K562 (cell line): Measurements from ENCODE around the gene MET. TPM values are rescaled to one million over a fixed set of nuclear protein-coding genes. Genes with fewer than 3 reads are reported as not detected.

Experiments
- ATAC-seq: fragments of 200-7000 bp; cut with Tn5 transposase; 3 replicates; pipeline ENCODE4 v1.9.1; 2020; ENCODE audit warnings: moderate library complexity
- BruUV-seq: library from RNA; stranded (reverse); fragments of 400-500 nt; replicated peaks from 2 replicates; lab custom pipeline; 2021; lab: Mats Ljungman, UMichigan
- CTCF ChIA-PET: fragments of 300-600 bp; formaldehyde crosslinking; extraction: SDS; loops from one replicate; lab custom pipeline; 2021; ENCODE audit warnings: low intra/inter-chr PET ratio; lab: Yijun Ruan, JAX
- POLR2A ChIA-PET: fragments of 300-600, 350-650 bp; sonication (Branson Sonifier 250); formaldehyde crosslinking; extraction: SDS; loops from one replicate; lab custom pipeline; 2021; ENCODE audit warnings: antibody characterized with exemption, inconsistent platforms; lab: Yijun Ruan, JAX
- DNase-seq, 4 experiments: peaks; one replicate each; pipeline versions ENCODE4 v3.0.0 to v3.0.0-alpha.2; 2011 to 2018; ENCODE audit warnings: low spot score in 3 of 4, mixed read lengths in 3 of 4; ENCODE audit errors: extremely low read depth in 1 of 4
- FAIRE-seq: peaks from 2 replicates; lab custom pipeline; 2011; peaks lifted over from hg19 to GRCh38; lab: Jason Lieb, UNC
- H2AFZ ChIP-seq: 2 replicates; pipeline ENCODE4 v1.6.0; 2011; ENCODE audit warnings: low read depth, low read length, control low read depth, inconsistent platforms
- H3K27ac ChIP-seq: fragments of 200-600 bp; 3 replicates; pipeline ENCODE4 v1.8.0; 2011; ENCODE audit warnings: low read depth, mild to moderate bottlenecking, control low read depth, inconsistent platforms, low read length, moderate library complexity, mixed read lengths; ENCODE audit errors: extremely low read depth
- H3K27me3 ChIP-seq, 2 experiments: fragments of 300-600 bp in 1 of 2; 2 replicates in 1 of 2; 3 replicates in 1 of 2; pipeline versions ENCODE4 v1.6.0 to v1.8.0; 2011; ENCODE audit warnings: inconsistent platforms in 2 of 2, low read length in 2 of 2, mild to moderate bottlenecking in 1 of 2, mixed read lengths in 1 of 2, moderate library complexity in 1 of 2; ENCODE audit not compliant: control insufficient read depth in 2 of 2, insufficient read depth in 2 of 2
- H3K36me3 ChIP-seq: fragments of 300-600 bp; 3 replicates; pipeline ENCODE4 v1.8.0; 2011; ENCODE audit warnings: mild to moderate bottlenecking, low read length, inconsistent platforms; ENCODE audit not compliant: control insufficient read depth, insufficient read depth
- H3K4me1 ChIP-seq, 2 experiments: fragments of 200-600 bp in 1 of 2; replicated peaks in 1 of 2; 2 replicates in 1 of 2; 3 replicates in 1 of 2; pipeline versions ENCODE4 v1.5.1 to v1.8.0; 2011; ENCODE audit warnings: inconsistent platforms in 2 of 2, low read length in 2 of 2, mild to moderate bottlenecking in 1 of 2, mixed read lengths in 1 of 2, moderate library complexity in 1 of 2; ENCODE audit not compliant: control insufficient read depth in 2 of 2, insufficient read depth in 2 of 2
- H3K4me2 ChIP-seq: 2 replicates; pipeline ENCODE4 v1.6.1; 2011; ENCODE audit warnings: low read length, control low read depth, inconsistent platforms, mixed read lengths; ENCODE audit not compliant: insufficient read depth
- H3K4me3 ChIP-seq: fragments of 200-600 bp; sonication (generic), shearing (Covaris generic); 2 replicates; pipeline ENCODE4 v1.5.1; 2016; ENCODE audit warnings: control low read depth, inconsistent platforms
- H3K79me2 ChIP-seq: fragments of 200-600 bp; 3 replicates; pipeline ENCODE4 v1.8.0; 2011; ENCODE audit warnings: low read length, inconsistent platforms; ENCODE audit not compliant: control insufficient read depth, insufficient read depth
- H3K9ac ChIP-seq, 2 experiments: 2 replicates each; pipeline versions ENCODE4 v1.6.0 to v1.6.1; 2011; ENCODE audit warnings: low read depth in 2 of 2, low read length in 2 of 2, control low read depth in 1 of 2, inconsistent platforms in 1 of 2, mild to moderate bottlenecking in 1 of 2, mixed read lengths in 1 of 2; ENCODE audit not compliant: insufficient read depth in 1 of 2
- H3K9me1 ChIP-seq: one replicate; pipeline ENCODE4 v1.6.0; 2011; ENCODE audit warnings: inconsistent platforms, mild to moderate bottlenecking, low read length, moderate library complexity; ENCODE audit not compliant: control insufficient read depth, insufficient read depth
- H3K9me3 ChIP-seq: replicated peaks from 2 replicates; pipeline ENCODE4 v1.5.1; 2011; ENCODE audit warnings: low read depth, low read length, inconsistent platforms; ENCODE audit not compliant: control insufficient read depth, insufficient read depth
- H4K20me1 ChIP-seq: replicated peaks from 2 replicates; pipeline ENCODE4 v1.6.1; 2011; ENCODE audit warnings: low read length, inconsistent platforms, mixed read lengths; ENCODE audit not compliant: control insufficient read depth, insufficient read depth
- ARID1B ChIP-seq: fragments of 450-650 bp; IDR thresholded peaks from 2 replicates; pipeline ENCODE4 v1.6.1; 2016; ENCODE audit warnings: antibody characterized with exemption, mild to moderate bottlenecking, inconsistent platforms
- CEBPB ChIP-seq: fragments of 450-650 bp; IDR thresholded peaks from 2 replicates; pipeline ENCODE4 v1.6.1; 2016; ENCODE audit warnings: missing genetic modification characterization, missing compliant biosample characterization
- FOXP1 ChIP-seq: sonication (generic); formaldehyde crosslinking; IDR thresholded peaks from 2 replicates; pipeline ENCODE4 v1.8.0; 2022; ENCODE audit warnings: mild to moderate bottlenecking, missing genetic modification reagents
- MAFG ChIP-seq: fragments of 450-650 bp; conservative IDR thresholded peaks from 2 replicates; pipeline ENCODE4 v1.6.1; 2016; ENCODE audit warnings: missing genetic modification characterization, missing compliant biosample characterization
- MEIS2 ChIP-seq: fragments of 450-650 bp; IDR thresholded peaks from 2 replicates; pipeline ENCODE4 v1.6.1; 2014; ENCODE audit warnings: mild to moderate bottlenecking; ENCODE audit not compliant: partially characterized antibody
- MTA1 ChIP-seq: fragments of 450-650 bp; IDR thresholded peaks from 2 replicates; pipeline ENCODE4 v1.6.1; 2017; ENCODE audit warnings: borderline replicate concordance
- NFE2 ChIP-seq: IDR thresholded peaks from 2 replicates; pipeline ENCODE4 v1.6.1; 2014; ENCODE audit warnings: antibody characterized with exemption, low read depth
- SRSF9 ChIP-seq: fragments of 200-400 bp; formaldehyde crosslinking; IDR thresholded peaks from 2 replicates; pipeline ENCODE4 v1.6.1; 2017; ENCODE audit warnings: low read depth, low read length, borderline replicate concordance
- THRAP3 ChIP-seq: fragments of 450-650 bp; IDR thresholded peaks from 2 replicates; pipeline ENCODE4 v1.6.1; 2016; ENCODE audit warnings: mild to moderate bottlenecking, inconsistent platforms, borderline replicate concordance
- U2AF1 ChIP-seq: fragments of 200-400 bp; formaldehyde crosslinking; optimal IDR thresholded peaks from 2 replicates; pipeline ENCODE3; 2017; ENCODE audit warnings: mild to moderate bottlenecking, low read depth, low read length, moderate library complexity
- XRCC5 ChIP-seq: fragments of 200-400 bp; formaldehyde crosslinking; IDR thresholded peaks from 2 replicates; pipeline ENCODE4 v1.6.1; 2017; ENCODE audit warnings: low read depth, mild to moderate bottlenecking, low read length
- ZNF316 ChIP-seq: fragments of 450-650 bp; IDR thresholded peaks from 2 replicates; pipeline ENCODE4 v1.6.1; 2016
- ZNF583 ChIP-seq: fragments of 250-450 bp; sonication (Bioruptor Pico); IDR thresholded peaks from 2 replicates; pipeline ENCODE4 v1.4.0; 2020
- ZNF586 ChIP-seq: fragments of 450-650 bp; formaldehyde crosslinking; conservative IDR thresholded peaks from 2 replicates; pipeline ENCODE4 v1.4.0; 2020; ENCODE audit warnings: mild to moderate bottlenecking, moderate library complexity
- WGBS: fragments of 100-300 bp; shearing (Covaris generic); methylation state at CpG from one replicate; pipeline ENCODE4 v1.1.6; 2016; ENCODE audit warnings: low coverage, mixed read lengths; ENCODE audit not compliant: insufficient coverage; ENCODE audit errors: missing lambda C conversion rate; 5-methylcytosine and 5-hydroxymethylcytosine counted together
- in situ Hi-C: fragments of 300-500 bp; cut with MboI; formaldehyde crosslinking; loops from 4 replicates; pipeline ENCODE4 v1.15.0; 2018; ENCODE audit warnings: inconsistent platforms, mixed read lengths
- intact Hi-C: fragments of 100-400 bp; cut with micrococcal nuclease; formaldehyde crosslinking; loops from 2 replicates; pipeline ENCODE4 v1.14.2; 2022
- polyA plus RNA-seq, 8 experiments: library from polyadenylated mRNA; depleted of rRNA in 4 of 8; stranded (reverse) in 5 of 8; unstranded in 3 of 8; fragments of >200 nt; fragmentation: Nextera tagmentation in 2 of 8; fragmentation: Illumina TruSeq in 1 of 8; extraction: Ambion mirVana in 2 of 8; extraction: Trizol in 1 of 8; gene quantifications; 2 replicates each; pipeline versions ENCODE4 v1.2.1 to v1.2.3, GENCODE V29; 2011 to 2014; ENCODE audit warnings: inconsistent platforms in 1 of 8, missing spikeins in 1 of 8
- total RNA-seq, 7 experiments: library from RNA; depleted of rRNA in 6 of 7; stranded (reverse); fragments of >200 nt in 6 of 7; fragmentation: Illumina TruSeq in 2 of 7; extraction: Trizol in 2 of 7; gene quantifications; 2 replicates each; pipeline versions ENCODE4 v1.2.1 to v1.2.3, GENCODE V29; 2011 to 2021; ENCODE audit warnings: low replicate concordance in 1 of 7
- TF ChIP-seq, protein P1 (sequence below): sonication (generic); formaldehyde crosslinking; IDR thresholded peaks from 2 replicates; pipeline ENCODE4 v1.8.0; 2023; ENCODE audit warnings: mild to moderate bottlenecking, missing genetic modification reagents
- TF ChIP-seq, protein P2 (sequence below), 2 experiments: IDR thresholded peaks in 1 of 2; conservative IDR thresholded peaks in 1 of 2; 2 replicates each; pipeline ENCODE4 v1.6.1; 2016; ENCODE audit warnings: low read depth in 2 of 2, mild to moderate bottlenecking in 1 of 2, missing compliant biosample characterization in 1 of 2, missing genetic modification characterization in 1 of 2, moderate library complexity in 1 of 2
- TF ChIP-seq, protein P3 (sequence below): fragments of 250-450 bp; sonication (Bioruptor Pico); IDR thresholded peaks from 2 replicates; pipeline ENCODE4 v1.5.0; 2020; ENCODE audit warnings: mild to moderate bottlenecking

Gene MET
- total and polyA plus RNA-seq, 9 of the 15 experiments (the other 6 are each of a cell fraction or from before 2014, with no cell fraction given): 0.84 to 2.4 (median 1.1) TPM

DNA sequence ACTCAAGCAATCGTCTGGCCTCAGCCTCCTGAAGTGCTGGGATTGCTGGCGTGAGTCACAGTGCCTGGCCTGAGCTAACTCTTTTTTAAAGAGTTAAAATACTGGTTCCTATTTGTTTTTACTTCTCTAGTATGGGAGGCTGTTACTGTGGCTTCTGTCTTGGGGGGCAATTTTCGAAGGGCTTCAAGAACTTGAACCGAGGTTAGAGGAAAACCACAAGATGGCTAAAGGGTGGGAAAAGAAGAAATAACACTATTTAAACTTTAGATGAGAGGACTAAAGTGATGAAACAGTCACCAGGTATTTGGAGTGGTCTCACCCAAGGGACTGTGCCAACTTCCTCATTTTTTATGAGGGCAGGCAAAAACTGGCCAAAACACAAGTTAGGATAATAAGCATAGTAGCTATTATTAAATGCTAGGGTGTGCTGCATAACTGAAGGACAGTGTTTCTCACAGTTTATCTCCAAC lies 17.8 kb downstream of the MET start (continued):
- TF ChIP-seq, protein P1, sequence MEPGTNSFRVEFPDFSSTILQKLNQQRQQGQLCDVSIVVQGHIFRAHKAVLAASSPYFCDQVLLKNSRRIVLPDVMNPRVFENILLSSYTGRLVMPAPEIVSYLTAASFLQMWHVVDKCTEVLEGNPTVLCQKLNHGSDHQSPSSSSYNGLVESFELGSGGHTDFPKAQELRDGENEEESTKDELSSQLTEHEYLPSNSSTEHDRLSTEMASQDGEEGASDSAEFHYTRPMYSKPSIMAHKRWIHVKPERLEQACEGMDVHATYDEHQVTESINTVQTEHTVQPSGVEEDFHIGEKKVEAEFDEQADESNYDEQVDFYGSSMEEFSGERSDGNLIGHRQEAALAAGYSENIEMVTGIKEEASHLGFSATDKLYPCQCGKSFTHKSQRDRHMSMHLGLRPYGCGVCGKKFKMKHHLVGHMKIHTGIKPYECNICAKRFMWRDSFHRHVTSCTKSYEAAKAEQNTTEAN (CRISPR knock-in tag): no peak
- no peak for TF ChIP-seq XRCC5
- no peak for TF ChIP-seq ZNF586 (CRISPR knock-in tag)

DNA sequence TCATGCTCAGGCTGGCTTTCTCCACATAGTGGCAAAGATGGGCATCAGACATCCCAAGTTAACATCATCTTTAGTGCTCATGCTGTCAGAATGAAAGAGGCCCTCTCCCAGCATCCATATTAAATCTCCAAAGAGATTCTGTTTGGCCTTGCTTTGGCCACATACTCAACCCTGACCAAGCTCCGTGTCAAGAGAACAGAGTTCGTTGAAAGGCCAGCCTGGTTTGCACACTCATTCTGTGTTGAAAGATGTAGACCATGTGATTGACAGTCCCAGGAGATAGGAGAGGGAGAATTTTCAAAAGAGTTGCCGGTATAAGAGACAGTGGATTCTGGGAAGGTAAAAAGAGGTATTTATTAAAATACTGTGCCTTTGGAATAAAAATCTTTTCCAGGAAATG lies 19.7 kb downstream of the MET start:
- H2AFZ ChIP-seq: no peak overlapping the region
- no peak overlapping the region for H3K4me2 ChIP-seq
- no peak overlapping the region for H3K4me3 ChIP-seq
- H3K36me3 ChIP-seq: no peaks in the 10 kb centered on the region
- ChIA-PET POLR2A (no interaction called here), CTCF (no interaction called here)
- WGBS: 1% methylated on average over 3 of the region's 3 CpGs
- FAIRE-seq: no peak
- intact Hi-C loops: no loop called here
- H3K27ac ChIP-seq: no peak overlapping the region
- ATAC-seq: peak; percentile 64
- H3K9me3 ChIP-seq: no peaks in the 10 kb centered on the region
- no peaks in the 10 kb centered on the region for H4K20me1 ChIP-seq
- no peaks in the 10 kb centered on the region for H3K4me1 ChIP-seq
- no peak for DNase-seq
- no peaks in the 10 kb centered on the region for H3K79me2 ChIP-seq
- peaks cover 0 to 7% of the 10 kb centered on the region in 2 experiments; a peak in 3 of 5 replicates for H3K27me3 ChIP-seq
- no peak overlapping the region for H3K9ac ChIP-seq
- in situ Hi-C loops: no loop called here
- H3K9me1 ChIP-seq: no peaks in the 10 kb centered on the region
- no TSS peak for BruUV-seq
- TF ChIP-seq NFE2 (peak; percentile 49; the same call in 1 of the 2 replicates), FOXP1 (CRISPR knock-in tag) (no peak), MEIS2 (peak; percentile 85), MAFG (tag) (0 out of 2 replicates have a peak, but pooled peaks have one; percentile 39), ZNF583 (CRISPR knock-in tag) (no peak), ZNF316 (no peak), SRSF9 (no peak), THRAP3 (no peak), U2AF1 (no peak), CEBPB (tag) (peak; percentile 68), ARID1B (0 out of 2 replicates have a peak, but pooled peaks have one; percentile 11), MTA1 (no peak)
- TF ChIP-seq, protein P2, sequence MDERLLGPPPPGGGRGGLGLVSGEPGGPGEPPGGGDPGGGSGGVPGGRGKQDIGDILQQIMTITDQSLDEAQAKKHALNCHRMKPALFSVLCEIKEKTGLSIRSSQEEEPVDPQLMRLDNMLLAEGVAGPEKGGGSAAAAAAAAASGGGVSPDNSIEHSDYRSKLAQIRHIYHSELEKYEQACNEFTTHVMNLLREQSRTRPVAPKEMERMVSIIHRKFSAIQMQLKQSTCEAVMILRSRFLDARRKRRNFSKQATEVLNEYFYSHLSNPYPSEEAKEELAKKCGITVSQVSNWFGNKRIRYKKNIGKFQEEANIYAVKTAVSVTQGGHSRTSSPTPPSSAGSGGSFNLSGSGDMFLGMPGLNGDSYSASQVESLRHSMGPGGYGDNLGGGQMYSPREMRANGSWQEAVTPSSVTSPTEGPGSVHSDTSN (CRISPR knock-in tag; IDR thresholded peaks at IDR 0.05; ENCODE audit: low read depth): no peak
- TF ChIP-seq, protein P2 (tag; conservative IDR thresholded peaks at IDR 0.05; ENCODE audit: low read depth): peak; percentile 96
- TF ChIP-seq, protein P3, sequence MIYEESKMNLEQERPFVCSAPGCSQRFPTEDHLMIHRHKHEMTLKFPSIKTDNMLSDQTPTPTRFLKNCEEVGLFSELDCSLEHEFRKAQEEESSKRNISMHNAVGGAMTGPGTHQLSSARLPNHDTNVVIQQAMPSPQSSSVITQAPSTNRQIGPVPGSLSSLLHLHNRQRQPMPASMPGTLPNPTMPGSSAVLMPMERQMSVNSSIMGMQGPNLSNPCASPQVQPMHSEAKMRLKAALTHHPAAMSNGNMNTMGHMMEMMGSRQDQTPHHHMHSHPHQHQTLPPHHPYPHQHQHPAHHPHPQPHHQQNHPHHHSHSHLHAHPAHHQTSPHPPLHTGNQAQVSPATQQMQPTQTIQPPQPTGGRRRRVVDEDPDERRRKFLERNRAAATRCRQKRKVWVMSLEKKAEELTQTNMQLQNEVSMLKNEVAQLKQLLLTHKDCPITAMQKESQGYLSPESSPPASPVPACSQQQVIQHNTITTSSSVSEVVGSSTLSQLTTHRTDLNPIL: no peak
